ENCODE data around the gene SHROOM1. TPM values are rescaled to one million over a fixed set of nuclear protein-coding genes. Genes with fewer than 3 reads are reported as not detected.

The SHROOM1 gene
- total and polyA plus RNA-seq, 2 of the 8 experiments (the other 6 are each of a cell fraction or from before 2014, with no cell fraction given) = 3.9 to 5.2 TPM

- Histone ChIP-seq H3K23me2 (ENCODE audit: low read depth, low read length) (peaks cover 10% of the 10 kb centered on the region), H2AFZ (ENCODE audit: low read length) (no peak overlapping the region), H3K9me3 (ENCODE audit: insufficient read depth in 2 of 2, low read depth in 1 of 2, low read length in 1 of 2) (no peaks in the 10 kb centered on the region), H3K27ac (ENCODE audit: low read depth, low read length) (no peak overlapping the region), H4K8ac (ENCODE audit: extremely low read depth, insufficient read depth, low read length) (no peak overlapping the region), H3K4me1 (replicated peaks in 1 of 4; ENCODE audit: control insufficient read depth in 3 of 4, insufficient read depth in 4 of 4, low read length in 3 of 4) (peaks cover 0 to 9% (median 1%) of the 10 kb centered on the region in 4 experiments; a peak in 5 of 7 replicates), H2BK5ac (ENCODE audit: low read depth, low read length) (no peak overlapping the region), H3K4me3 (ENCODE audit: extremely low read depth in 1 of 4, insufficient read depth in 2 of 4, low read depth in 3 of 4, low read length in 4 of 4) (no peak overlapping the region), H2BK20ac (ENCODE audit: low read length) (no peak overlapping the region), H4K20me1 (replicated peaks in 1 of 2; ENCODE audit: control insufficient read depth in 1 of 2, insufficient read depth in 2 of 2, low read length in 2 of 2) (peaks cover 0 to 7% of the 10 kb centered on the region in 2 experiments), H3K79me2 (ENCODE audit: control insufficient read depth in 1 of 2, insufficient read depth in 2 of 2, low read length in 2 of 2) (peaks cover 0 to 7% of the 10 kb centered on the region in 2 experiments; a peak in 1 of 4 replicates), H2AK5ac (ENCODE audit: low read depth, low read length) (no peak overlapping the region), H3K36me3 (ENCODE audit: control insufficient read depth in 2 of 4, insufficient read depth in 4 of 4, low read length in 3 of 4) (no peaks in the 10 kb centered on the region), H3K4me2 (ENCODE audit: insufficient read depth in 1 of 2, low read depth in 2 of 2, low read length in 2 of 2) (no peak overlapping the region), H3K18ac (ENCODE audit: extremely low read depth, low read length) (no peak overlapping the region), H3K4ac (replicated peaks; ENCODE audit: insufficient read length, low read depth, low read length) (no peak overlapping the region), H2BK15ac (ENCODE audit: low read length) (no peak overlapping the region), H3K9ac (replicated peaks in 1 of 4; ENCODE audit: extremely low read depth in 1 of 4, low read depth in 3 of 4, low read length in 3 of 4) (no peak overlapping the region), H4K5ac (ENCODE audit: insufficient read length, low read depth, low read length) (no peak overlapping the region), H3K56ac (replicated peaks; ENCODE audit: insufficient read length, low read depth, low read length) (no peak overlapping the region), H2BK12ac (ENCODE audit: low read depth, low read length) (no peak overlapping the region), H3K79me1 (ENCODE audit: low read depth, low read length) (no peaks in the 10 kb centered on the region; the same call in 1 of the 2 replicates), H3K27me3 (replicated peaks in 1 of 4; ENCODE audit: control insufficient read depth in 3 of 4, extremely low read depth in 1 of 4, insufficient read depth in 3 of 4, low read length in 3 of 4) (peaks cover 2 to 51% (median 34%) of the 10 kb centered on the region in 4 experiments), H2BK120ac (replicated peaks; ENCODE audit: low read depth, low read length) (no peak overlapping the region), H3K23ac (ENCODE audit: insufficient read length) (no peak overlapping the region), H4K91ac (replicated peaks; ENCODE audit: insufficient read length, low read length) (no peak overlapping the region), H3K14ac (ENCODE audit: insufficient read length) (no peak overlapping the region)
- CTCF ChIA-PET (ENCODE audit: partially characterized antibody) = interaction anchor here (0.7 to 2.1 kb wide), 6 partner anchors 18 to 252 kb away, joined by 3 to 8 read pairs (median 6); no protein-coding TSS in a partner anchor
- WGBS, 2 experiments (ENCODE audit: extremely low coverage in 1 of 2, insufficient coverage in 1 of 2, insufficient read length in 1 of 2, insufficient replicate concordance in 2 of 2, low coverage in 1 of 2, low lambda C conversion rate in 2 of 2, missing lambda C conversion rate in 1 of 2) = 86% methylated on average over 5 of the region's 5 CpGs; no CpG with 5 or more reads in 1 of the 2 experiments
- no peak for DNase-seq (ENCODE audit: low read depth in 1 of 2, low spot score in 2 of 2)
- POLR2A ChIA-PET (ENCODE audit: partially characterized antibody) = interaction anchor here (0.8 kb wide), 1 partner anchor 248 kb away, joined by 3 read pairs; no protein-coding TSS in a partner anchor
- FAIRE-seq = no peak
- TF ChIP-seq RNF2 (IDR thresholded peaks at IDR 0.05; ENCODE audit: borderline replicate concordance, low read depth, low read length, missing control alignments, poor library complexity, severe bottlenecking) (no peak), BACH1 (IDR thresholded peaks at IDR 0.05; ENCODE audit: low read length) (no peak), RFX5 (IDR thresholded peaks at IDR 0.05; ENCODE audit: borderline replicate concordance, low read depth, low read length) (no peak), MAX (IDR thresholded peaks at IDR 0.05) (no peak), TBP (IDR thresholded peaks at IDR 0.05; ENCODE audit: low read depth, low read length) (no peak), KDM5A (IDR thresholded peaks at IDR 0.05; ENCODE audit: low read length) (no peak), USF2 (IDR thresholded peaks at IDR 0.05; ENCODE audit: low read length) (no peak), ASH2L (IDR thresholded peaks at IDR 0.05; ENCODE audit: low read length) (no peak), PHF8 (conservative IDR thresholded peaks at IDR 0.05; ENCODE audit: low read depth, low read length) (no peak)
Measured at GRCh38 chr5:132778856-132779255, 51.6 kb downstream of the SHROOM1 start.

Data from H1 (cell line).